ENCODE measurements around the gene TCF20.
A peak's percentile ranks its signal among the peaks of the same experiment; 100 is the strongest.

Gene TCF20

DNA sequence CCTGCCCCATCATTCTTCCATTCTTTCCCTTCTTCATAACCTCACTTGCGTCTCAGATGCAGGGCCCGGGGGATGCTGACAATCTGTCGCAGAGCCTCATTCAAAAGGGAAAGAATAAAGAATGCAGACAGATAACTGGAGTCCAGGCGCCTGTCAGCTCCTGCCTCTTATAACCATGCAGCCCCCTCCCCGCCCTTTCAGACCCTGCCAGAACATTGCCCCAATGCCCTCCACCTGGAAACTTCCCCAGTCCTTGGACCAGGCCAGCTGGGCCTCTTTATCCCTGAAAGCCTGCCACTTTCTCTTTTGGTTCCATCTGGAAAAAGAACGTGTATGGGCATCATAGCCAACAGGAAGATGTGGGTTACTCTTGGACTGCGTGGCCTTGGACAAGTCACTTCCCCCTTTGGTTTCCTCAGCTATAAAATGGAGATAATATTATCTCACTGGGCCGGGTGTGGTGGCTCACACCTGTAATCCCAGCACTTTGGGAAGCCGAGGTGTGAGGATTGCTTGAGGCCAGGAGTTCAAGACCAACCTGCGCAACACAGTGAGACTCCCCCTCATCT is 2.1 kb upstream of the TCF20 start:
- TF ChIP-seq, protein P1, sequence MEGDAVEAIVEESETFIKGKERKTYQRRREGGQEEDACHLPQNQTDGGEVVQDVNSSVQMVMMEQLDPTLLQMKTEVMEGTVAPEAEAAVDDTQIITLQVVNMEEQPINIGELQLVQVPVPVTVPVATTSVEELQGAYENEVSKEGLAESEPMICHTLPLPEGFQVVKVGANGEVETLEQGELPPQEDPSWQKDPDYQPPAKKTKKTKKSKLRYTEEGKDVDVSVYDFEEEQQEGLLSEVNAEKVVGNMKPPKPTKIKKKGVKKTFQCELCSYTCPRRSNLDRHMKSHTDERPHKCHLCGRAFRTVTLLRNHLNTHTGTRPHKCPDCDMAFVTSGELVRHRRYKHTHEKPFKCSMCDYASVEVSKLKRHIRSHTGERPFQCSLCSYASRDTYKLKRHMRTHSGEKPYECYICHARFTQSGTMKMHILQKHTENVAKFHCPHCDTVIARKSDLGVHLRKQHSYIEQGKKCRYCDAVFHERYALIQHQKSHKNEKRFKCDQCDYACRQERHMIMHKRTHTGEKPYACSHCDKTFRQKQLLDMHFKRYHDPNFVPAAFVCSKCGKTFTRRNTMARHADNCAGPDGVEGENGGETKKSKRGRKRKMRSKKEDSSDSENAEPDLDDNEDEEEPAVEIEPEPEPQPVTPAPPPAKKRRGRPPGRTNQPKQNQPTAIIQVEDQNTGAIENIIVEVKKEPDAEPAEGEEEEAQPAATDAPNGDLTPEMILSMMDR (IDR thresholded peaks at IDR 0.05; ENCODE audit: low read depth, low read length, missing control alignments): no peak
- H3K4me3 ChIP-seq (ENCODE audit: low read depth, low read length): no peak overlapping the region
- no peak for DNase-seq (ENCODE audit: low read depth)
- in situ Hi-C loops (cut with HindIII; ENCODE audit: low sequenced_read_pairs): no loop called here

DNA sequence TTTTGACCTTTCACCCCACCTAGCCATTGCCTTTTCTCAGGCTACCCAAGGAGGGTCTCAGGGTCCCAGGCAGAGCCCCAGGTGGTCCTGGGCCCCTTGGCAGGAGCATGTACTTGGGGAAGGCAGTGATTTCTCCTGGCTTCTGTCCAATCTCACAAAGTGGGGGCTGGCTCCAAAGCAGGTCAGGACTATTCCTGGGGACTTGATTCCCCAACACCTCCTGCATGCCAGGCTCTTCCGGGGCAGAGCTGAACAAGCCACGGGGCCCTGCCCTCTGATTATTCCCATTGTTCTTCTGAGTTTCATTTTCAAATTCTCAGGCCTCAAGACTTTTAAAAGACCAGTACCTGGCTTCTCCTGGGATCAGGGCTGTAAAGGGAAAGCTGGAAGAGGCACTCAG is 1.5 kb upstream of the TCF20 start:
- DNase-seq (ENCODE audit: low read depth): no peak
- TF ChIP-seq, protein P1 (IDR thresholded peaks at IDR 0.05; ENCODE audit: low read depth, low read length, missing control alignments): no peak
- H3K4me3 ChIP-seq (ENCODE audit: low read depth, low read length): no peak overlapping the region
- in situ Hi-C loops (cut with HindIII; ENCODE audit: low sequenced_read_pairs): no loop called here

DNA sequence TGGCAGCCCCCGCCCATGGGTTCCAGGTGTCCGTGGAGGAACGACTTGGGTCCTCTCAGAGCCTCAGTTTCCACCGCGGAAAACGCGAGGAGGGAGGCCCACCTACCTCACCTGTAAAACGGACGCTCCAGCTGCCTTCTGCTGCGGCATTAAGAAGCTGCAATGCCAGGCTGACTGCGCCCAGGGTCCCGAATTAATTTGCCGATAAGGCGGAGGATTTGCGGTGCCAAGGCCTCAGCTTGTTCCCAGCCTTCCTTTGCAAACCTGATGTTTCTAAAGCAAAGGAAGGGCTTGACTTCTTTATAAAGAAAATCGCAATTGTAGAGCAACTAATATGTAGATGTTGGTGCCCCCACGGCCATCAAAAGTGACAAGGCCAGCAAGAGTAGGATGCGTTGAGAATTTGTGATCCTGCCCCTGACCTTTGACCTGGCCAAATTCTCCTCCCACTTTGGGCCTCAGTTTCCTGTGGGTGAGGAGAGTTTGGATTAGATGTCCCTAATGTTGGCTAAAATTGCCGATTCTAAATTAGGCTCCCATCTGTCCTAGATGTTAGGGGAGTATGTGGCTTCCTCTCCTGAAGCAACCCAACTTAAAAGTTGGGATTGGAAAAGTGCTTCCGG is 849 bp upstream of the TCF20 start:
- in situ Hi-C loops (cut with HindIII; ENCODE audit: low sequenced_read_pairs): no loop called here
- TF ChIP-seq, protein P1 (IDR thresholded peaks at IDR 0.05; ENCODE audit: low read depth, low read length, missing control alignments): no peak
- peak overlapping the region; percentile 91 for H3K4me3 ChIP-seq (ENCODE audit: low read depth, low read length)
- DNase-seq (ENCODE audit: low read depth): no peak

DNA sequence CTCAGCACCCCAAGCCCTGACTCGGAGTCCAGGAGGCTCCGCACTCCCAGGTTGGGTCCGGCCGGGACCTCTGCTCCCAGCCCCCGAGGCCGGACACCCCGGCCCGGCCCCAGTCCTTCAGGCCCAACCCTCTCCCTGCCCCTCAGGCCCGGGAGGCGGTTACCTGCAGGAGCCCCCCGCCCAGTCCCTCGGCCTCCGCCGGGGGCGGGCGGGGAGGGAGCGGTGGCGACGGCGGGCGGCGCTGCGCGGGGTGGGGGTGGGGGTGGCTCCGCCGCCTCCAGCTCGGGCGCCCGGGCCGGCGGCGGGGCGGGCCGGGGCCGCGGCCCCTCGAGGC is 310 bp downstream of the TCF20 start:
- in situ Hi-C loops (cut with HindIII; ENCODE audit: low sequenced_read_pairs): no loop called here
- no peak for DNase-seq (ENCODE audit: low read depth)
- TF ChIP-seq, protein P1 (IDR thresholded peaks at IDR 0.05; ENCODE audit: low read depth, low read length, missing control alignments): no peak
- H3K4me3 ChIP-seq (ENCODE audit: low read depth, low read length): peak overlapping the region; percentile 91

DNA sequence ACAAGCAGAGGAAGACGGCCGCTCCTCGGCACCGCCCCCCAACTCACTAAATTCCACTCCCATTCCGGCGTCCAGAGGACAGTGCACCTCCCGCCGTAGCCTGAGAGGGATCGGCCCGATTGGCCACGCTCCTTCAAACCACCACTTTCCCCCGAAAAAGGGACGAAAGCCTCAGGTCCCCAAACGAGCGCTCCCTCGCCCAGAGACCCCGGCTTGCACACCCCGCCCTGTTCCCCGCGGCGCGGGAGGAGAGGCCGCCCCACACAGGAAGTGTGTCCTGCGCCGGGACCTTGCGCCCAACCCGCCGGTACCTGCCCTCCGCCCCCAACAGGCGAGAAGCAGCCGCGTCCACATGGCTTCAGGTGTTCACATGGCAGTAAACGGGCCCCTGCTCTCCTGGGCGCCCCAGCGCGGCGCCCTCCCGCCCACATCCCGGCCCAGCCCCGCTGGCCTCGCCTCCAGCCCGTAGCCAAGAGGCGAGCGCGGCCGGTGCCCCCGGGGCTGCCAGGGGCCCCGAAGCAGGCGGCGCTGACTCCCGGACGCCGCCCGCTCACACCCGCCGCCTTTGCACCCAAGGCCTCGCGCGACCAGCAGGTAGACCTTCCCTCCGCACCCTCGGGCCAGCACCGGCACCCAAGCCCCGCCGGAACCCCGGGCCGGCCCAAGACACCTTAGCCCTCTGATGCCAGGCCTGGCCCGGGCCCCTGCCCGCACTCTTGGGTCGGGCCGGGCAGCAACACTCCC is 849 bp downstream of the TCF20 start:
- no peak for DNase-seq (ENCODE audit: low read depth)
- in situ Hi-C loops (cut with HindIII; ENCODE audit: low sequenced_read_pairs): loop anchor here (5.0 kb wide), 1 partner anchor 63 kb away; no protein-coding TSS in a partner anchor
- peak overlapping the region; percentile 91 for H3K4me3 ChIP-seq (ENCODE audit: low read depth, low read length)
- TF ChIP-seq, protein P1 (IDR thresholded peaks at IDR 0.05; ENCODE audit: low read depth, low read length, missing control alignments): no peak

DNA sequence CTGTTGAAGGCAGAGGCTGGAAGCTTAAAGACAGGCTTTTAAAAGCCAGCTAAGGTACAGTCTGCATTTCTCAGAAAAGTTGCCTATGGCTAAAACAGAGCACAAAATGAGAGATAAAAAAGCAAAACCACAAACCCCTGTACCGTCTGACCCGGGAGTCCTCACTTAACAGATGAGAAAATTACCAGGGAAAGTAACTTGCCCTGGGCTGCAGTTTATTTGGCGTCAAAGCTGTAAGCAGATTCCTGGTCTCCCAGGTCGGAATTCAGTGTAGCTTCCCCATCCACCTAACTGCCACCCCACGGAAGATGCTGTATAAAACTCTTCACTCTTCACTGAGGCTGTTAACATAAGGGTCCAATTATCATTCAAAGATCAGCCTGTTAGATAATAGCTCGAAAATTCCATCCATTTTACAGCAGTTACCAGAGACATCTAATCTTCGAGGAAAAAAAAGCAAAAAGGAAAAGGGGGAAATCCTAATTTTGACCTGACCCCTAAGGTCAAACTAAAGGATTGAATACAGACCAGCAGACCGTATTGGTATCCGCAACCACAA is 1.5 kb downstream of the TCF20 start:
- peak overlapping the region; percentile 91 for H3K4me3 ChIP-seq (ENCODE audit: low read depth, low read length)
- TF ChIP-seq, protein P1 (IDR thresholded peaks at IDR 0.05; ENCODE audit: low read depth, low read length, missing control alignments): no peak

More for the DNA sequence above, 1.5 kb downstream of the TCF20 start:
- no peak for DNase-seq (ENCODE audit: low read depth)
- in situ Hi-C loops (cut with HindIII; ENCODE audit: low sequenced_read_pairs): loop anchor here (5.0 kb wide), 1 partner anchor 63 kb away; no protein-coding TSS in a partner anchor

Data from astrocyte of the cerebellum (primary cell).